ENCODE measurements around the gene SIGLEC10. TPM values are rescaled to one million over a fixed set of nuclear protein-coding genes. Genes with fewer than 3 reads are reported as not detected.

SIGLEC10 gene
- total and polyA plus RNA-seq, 2 of the 4 experiments (the other 2 are of a cell fraction), result not detected

DNA sequence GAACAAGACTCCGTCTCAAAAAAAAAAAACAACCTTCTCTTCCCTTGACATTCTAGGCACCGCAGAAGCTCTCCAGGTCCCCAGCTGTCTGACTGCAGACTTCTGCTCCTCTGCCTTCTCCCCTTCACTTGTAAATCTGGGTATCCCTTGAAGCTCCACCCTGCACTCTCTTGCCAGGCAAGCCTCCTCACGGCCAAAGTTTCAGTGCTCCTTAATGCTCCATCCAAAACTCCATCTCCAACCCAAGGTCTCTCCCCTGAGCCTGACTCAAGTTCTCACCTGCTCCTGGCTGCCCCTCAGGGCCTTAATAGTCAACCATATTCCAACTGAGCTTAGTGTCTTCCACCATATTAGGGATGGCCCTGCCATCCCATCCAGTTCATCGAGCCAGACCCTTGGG lies 47.2 kb downstream of the SIGLEC10 start:
- H3K9me3 ChIP-seq (ENCODE audit: control insufficient read depth, insufficient read depth, low read length), result no peaks in the 10 kb centered on the region
- H3K4ac ChIP-seq (ENCODE audit: low read depth, low read length), result no peak overlapping the region
- peaks cover 2% of the 10 kb centered on the region; the same call in 1 of the 2 replicates for H3K27me3 ChIP-seq (ENCODE audit: control insufficient read depth, insufficient read depth, low read length)
- ATAC-seq (ENCODE audit: low read depth) (no peak), DNase-seq (no peak)
- H2BK20ac ChIP-seq (ENCODE audit: low read depth, low read length), result no peak overlapping the region
- intact Hi-C loops (cut with micrococcal nuclease) (no loop called here), dilution Hi-C loops (cut with HindIII; ENCODE audit: low sequenced_read_pairs, unreplicated experiment) (no loop called here), in situ Hi-C loops (cut with MboI; ENCODE audit: low sequenced_read_pairs) (no loop called here)
- no peak overlapping the region for H3K23ac ChIP-seq (ENCODE audit: low read depth, low read length)
- H2AFZ ChIP-seq (replicated peaks; ENCODE audit: low read length, poor library complexity), result no peak overlapping the region
- H3K79me1 ChIP-seq (ENCODE audit: low read depth in 1 of 2, low read length in 2 of 2), result peaks cover 7 to 24% of the 10 kb centered on the region in 2 experiments; a peak in 3 of 4 replicates
- H4K20me1 ChIP-seq (ENCODE audit: insufficient read depth, low read length), result no peaks in the 10 kb centered on the region
- H2AK5ac ChIP-seq (ENCODE audit: low read depth, low read length), result no peak overlapping the region
- no peak overlapping the region for H3K56ac ChIP-seq (ENCODE audit: extremely low read depth, insufficient read depth, low read length)
- H3K27ac ChIP-seq (ENCODE audit: insufficient read depth, low read length), result no peak overlapping the region
- H2BK120ac ChIP-seq (ENCODE audit: low read depth, low read length), result no peak overlapping the region
- no peak overlapping the region for H4K5ac ChIP-seq (ENCODE audit: low read depth, low read length)
- H3K4me3 ChIP-seq (ENCODE audit: insufficient read depth, low read depth, low read length), result no peak overlapping the region
- H4K8ac ChIP-seq (ENCODE audit: low read depth in 2 of 2, low read length in 2 of 2), result no peak overlapping the region
- no peak overlapping the region for H3K18ac ChIP-seq (ENCODE audit: low read depth, low read length)
- WGBS, 2 experiments (ENCODE audit: extremely low coverage in 2 of 2, insufficient read length in 1 of 2), result 69% methylated on average over 2 of the region's 4 CpGs; no CpG with 5 or more reads in 1 of the 2 experiments
- H4K91ac ChIP-seq (ENCODE audit: insufficient read depth, low read depth, low read length), result no peak overlapping the region
- H3K9ac ChIP-seq (ENCODE audit: low read depth, low read length), result no peak overlapping the region
- POLR2A ChIA-PET (ENCODE audit: unreplicated experiment), result no interaction called here
- H2AK9ac ChIP-seq (replicated peaks; ENCODE audit: low read depth, low read length, poor library complexity), result peak overlapping the region; percentile 28
- no peaks in the 10 kb centered on the region for H3K36me3 ChIP-seq (ENCODE audit: control insufficient read depth, insufficient read depth, low read length)
- CTCF ChIA-PET, result interaction anchor here (1.0 kb wide), 1 partner anchor 9 kb away, joined by 3 read pairs; no protein-coding TSS in a partner anchor
- no peak overlapping the region for H2BK5ac ChIP-seq (ENCODE audit: low read depth, low read length, poor library complexity, severe bottlenecking)
- BruUV-seq (replicated peaks), result no TSS peak
- peaks cover 7% of the 10 kb centered on the region for H3K4me1 ChIP-seq (ENCODE audit: control insufficient read depth, insufficient read depth, low read length)
- no peak overlapping the region for H3K14ac ChIP-seq (replicated peaks; ENCODE audit: low read depth, low read length)
- no peak overlapping the region for H3K4me2 ChIP-seq (ENCODE audit: low read depth, low read length)
- H2BK15ac ChIP-seq (ENCODE audit: low read depth, low read length), result no peak overlapping the region
- TF ChIP-seq RCOR1 (IDR thresholded peaks at IDR 0.05; ENCODE audit: insufficient replicate concordance, low read length), result no peak
- TF ChIP-seq, protein P1, sequence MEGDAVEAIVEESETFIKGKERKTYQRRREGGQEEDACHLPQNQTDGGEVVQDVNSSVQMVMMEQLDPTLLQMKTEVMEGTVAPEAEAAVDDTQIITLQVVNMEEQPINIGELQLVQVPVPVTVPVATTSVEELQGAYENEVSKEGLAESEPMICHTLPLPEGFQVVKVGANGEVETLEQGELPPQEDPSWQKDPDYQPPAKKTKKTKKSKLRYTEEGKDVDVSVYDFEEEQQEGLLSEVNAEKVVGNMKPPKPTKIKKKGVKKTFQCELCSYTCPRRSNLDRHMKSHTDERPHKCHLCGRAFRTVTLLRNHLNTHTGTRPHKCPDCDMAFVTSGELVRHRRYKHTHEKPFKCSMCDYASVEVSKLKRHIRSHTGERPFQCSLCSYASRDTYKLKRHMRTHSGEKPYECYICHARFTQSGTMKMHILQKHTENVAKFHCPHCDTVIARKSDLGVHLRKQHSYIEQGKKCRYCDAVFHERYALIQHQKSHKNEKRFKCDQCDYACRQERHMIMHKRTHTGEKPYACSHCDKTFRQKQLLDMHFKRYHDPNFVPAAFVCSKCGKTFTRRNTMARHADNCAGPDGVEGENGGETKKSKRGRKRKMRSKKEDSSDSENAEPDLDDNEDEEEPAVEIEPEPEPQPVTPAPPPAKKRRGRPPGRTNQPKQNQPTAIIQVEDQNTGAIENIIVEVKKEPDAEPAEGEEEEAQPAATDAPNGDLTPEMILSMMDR (conservative IDR thresholded peaks at IDR 0.05; ENCODE audit: low read depth, low read length), result no peak
- no peak for TF ChIP-seq CEBPB (IDR thresholded peaks at IDR 0.05; ENCODE audit: low read depth, low read length)
- no peak for TF ChIP-seq NFE2L2 (IDR thresholded peaks at IDR 0.05; ENCODE audit: low read depth, low read length)
- TF ChIP-seq, protein P2, sequence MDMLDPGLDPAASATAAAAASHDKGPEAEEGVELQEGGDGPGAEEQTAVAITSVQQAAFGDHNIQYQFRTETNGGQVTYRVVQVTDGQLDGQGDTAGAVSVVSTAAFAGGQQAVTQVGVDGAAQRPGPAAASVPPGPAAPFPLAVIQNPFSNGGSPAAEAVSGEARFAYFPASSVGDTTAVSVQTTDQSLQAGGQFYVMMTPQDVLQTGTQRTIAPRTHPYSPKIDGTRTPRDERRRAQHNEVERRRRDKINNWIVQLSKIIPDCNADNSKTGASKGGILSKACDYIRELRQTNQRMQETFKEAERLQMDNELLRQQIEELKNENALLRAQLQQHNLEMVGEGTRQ (IDR thresholded peaks at IDR 0.05; ENCODE audit: low read depth, low read length), result no peak
- TF ChIP-seq FOS (IDR thresholded peaks at IDR 0.05; ENCODE audit: low read depth, low read length), result no peak
- no peak for TF ChIP-seq RFX5 (IDR thresholded peaks at IDR 0.05; ENCODE audit: low read depth, low read length)
- no peak for TF ChIP-seq CHD1 (IDR thresholded peaks at IDR 0.05; ENCODE audit: low read depth, low read length)
- TF ChIP-seq SMC3 (IDR thresholded peaks at IDR 0.05; ENCODE audit: low read depth, low read length), result no peak
- H3K9me1 ChIP-seq (ENCODE audit: insufficient read depth, low read length), result peaks cover 9% of the 10 kb centered on the region

Measured in IMR-90 (cell line).